MM.1S (cell line): Measurements from ENCODE around the gene PSD2.

ENCODE experiments used
- EZH2 ChIP-seq: fragments of 300-600 bp; sonication (generic); optimal IDR thresholded peaks from 2 replicates; pipeline ENCODE3; 2017; ENCODE audit warnings: low read depth, mild to moderate bottlenecking, antibody characterized with exemption, low read length, mixed read lengths
- TF ChIP-seq, protein P1 (sequence below): fragments of 300-600 bp; sonication (generic); IDR thresholded peaks from 2 replicates; pipeline ENCODE4 v1.5.1; 2016; ENCODE audit warnings: antibody characterized with exemption, low read length, mixed read lengths

DNA sequence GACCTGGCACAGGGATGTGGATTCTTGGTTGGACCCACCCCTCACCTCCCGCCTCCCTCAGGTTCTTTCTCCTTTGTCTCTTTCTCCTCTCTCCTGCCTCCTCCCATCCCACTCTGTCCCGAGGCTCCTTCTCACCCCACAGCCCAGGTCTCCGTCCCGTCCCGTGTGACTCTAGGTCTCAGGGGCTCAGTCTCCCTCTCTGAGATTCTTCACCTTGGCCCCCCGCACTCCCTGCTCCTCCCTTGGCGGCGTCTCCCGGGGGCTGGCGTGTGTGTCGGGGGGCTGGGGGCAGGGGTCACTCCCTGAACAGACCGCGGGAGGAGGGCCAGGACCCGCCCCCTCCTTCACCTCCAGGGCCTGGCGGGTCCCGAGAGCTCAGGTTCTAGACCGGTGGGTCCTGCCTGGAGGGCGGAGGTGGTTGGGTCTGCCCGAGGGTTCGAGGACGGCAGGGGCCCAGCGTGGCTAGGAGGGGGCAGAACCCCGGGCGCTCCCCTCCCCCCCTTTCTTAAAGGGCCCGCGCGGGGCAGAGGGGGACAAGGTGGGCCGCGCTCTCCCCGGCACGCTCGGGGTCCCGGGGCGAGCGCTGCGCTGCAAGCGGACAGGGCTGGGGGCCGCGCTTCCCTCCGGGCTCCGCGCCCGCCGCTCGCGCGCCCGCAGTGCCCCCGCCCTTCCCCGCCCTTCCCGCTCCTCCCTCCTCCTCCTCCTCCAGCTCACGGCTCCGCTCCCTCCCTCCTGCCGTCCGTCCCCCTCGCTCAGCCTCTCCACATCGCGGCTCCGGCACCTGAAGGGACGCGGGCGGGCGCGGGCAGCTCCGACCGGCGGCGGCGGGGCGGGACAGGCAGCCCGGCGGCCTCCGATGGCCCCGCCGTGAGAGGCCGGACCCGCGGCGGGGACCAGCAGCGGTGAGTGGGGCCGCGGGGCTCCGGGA, at the start of gene PSD2:
- TF ChIP-seq, protein P1, sequence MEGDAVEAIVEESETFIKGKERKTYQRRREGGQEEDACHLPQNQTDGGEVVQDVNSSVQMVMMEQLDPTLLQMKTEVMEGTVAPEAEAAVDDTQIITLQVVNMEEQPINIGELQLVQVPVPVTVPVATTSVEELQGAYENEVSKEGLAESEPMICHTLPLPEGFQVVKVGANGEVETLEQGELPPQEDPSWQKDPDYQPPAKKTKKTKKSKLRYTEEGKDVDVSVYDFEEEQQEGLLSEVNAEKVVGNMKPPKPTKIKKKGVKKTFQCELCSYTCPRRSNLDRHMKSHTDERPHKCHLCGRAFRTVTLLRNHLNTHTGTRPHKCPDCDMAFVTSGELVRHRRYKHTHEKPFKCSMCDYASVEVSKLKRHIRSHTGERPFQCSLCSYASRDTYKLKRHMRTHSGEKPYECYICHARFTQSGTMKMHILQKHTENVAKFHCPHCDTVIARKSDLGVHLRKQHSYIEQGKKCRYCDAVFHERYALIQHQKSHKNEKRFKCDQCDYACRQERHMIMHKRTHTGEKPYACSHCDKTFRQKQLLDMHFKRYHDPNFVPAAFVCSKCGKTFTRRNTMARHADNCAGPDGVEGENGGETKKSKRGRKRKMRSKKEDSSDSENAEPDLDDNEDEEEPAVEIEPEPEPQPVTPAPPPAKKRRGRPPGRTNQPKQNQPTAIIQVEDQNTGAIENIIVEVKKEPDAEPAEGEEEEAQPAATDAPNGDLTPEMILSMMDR = no peak
- TF ChIP-seq EZH2 = peak; percentile 54
